AG08395 (cell line): ENCODE results near the gene TACR1.

ENCODE experiments used
- DNase-seq: peaks from one replicate; pipeline ENCODE4 v3.0.0; 2012; ENCODE audit warnings: mixed read lengths, low spot score

The TACR1 gene

GRCh38 chr2:75047189-75047991, 151.9 kb downstream of the TACR1 start:
- peak; percentile 59 for DNase-seq

- no peak for DNase-seq
These were observed 153.7 kb downstream of the TACR1 start for GRCh38 chr2:75045526-75046050.

- no peak for DNase-seq
These were observed 155.0 kb downstream of the TACR1 start for GRCh38 chr2:75044291-75044690.

- no peak for DNase-seq
These were observed 156.5 kb downstream of the TACR1 start for GRCh38 chr2:75042823-75043222.

- DNase-seq = no peak
These were observed 157.4 kb downstream of the TACR1 start for GRCh38 chr2:75041731-75042600.

GRCh38 chr2:75041226-75041625, 158.1 kb downstream of the TACR1 start:
- no peak for DNase-seq

- DNase-seq = no peak
These were observed 163.6 kb downstream of the TACR1 start for GRCh38 chr2:75035444-75036353.

- DNase-seq = no peak
These were observed 165.8 kb downstream of the TACR1 start for GRCh38 chr2:75033516-75033915.

- no peak for DNase-seq
These were observed 167.2 kb downstream of the TACR1 start for GRCh38 chr2:75031906-75032803.

GRCh38 chr2:75031171-75031570, 168.1 kb downstream of the TACR1 start:
- no peak for DNase-seq

GRCh38 chr2:75030218-75031009, 168.9 kb downstream of the TACR1 start:
- DNase-seq = no peak

- no peak for DNase-seq
These were observed 171.4 kb downstream of the TACR1 start for GRCh38 chr2:75027886-75028285.

- no peak for DNase-seq
These were observed 173.5 kb downstream of the TACR1 start for GRCh38 chr2:75025633-75026380.

- DNase-seq = no peak
These were observed 174.1 kb downstream of the TACR1 start for GRCh38 chr2:75025216-75025615.

- DNase-seq = no peak
These were observed 175.5 kb downstream of the TACR1 start for GRCh38 chr2:75023666-75024455.

- peak; percentile 56 for DNase-seq
These were observed 176.8 kb downstream of the TACR1 start for GRCh38 chr2:75022516-75022915.

- DNase-seq = peak; percentile 61
These were observed 177.6 kb downstream of the TACR1 start for GRCh38 chr2:75021672-75022071.

GRCh38 chr2:75020476-75020875, 178.8 kb downstream of the TACR1 start:
- DNase-seq = no peak
